ENCODE results near the gene SPATA3.

SPATA3 gene

DNA sequence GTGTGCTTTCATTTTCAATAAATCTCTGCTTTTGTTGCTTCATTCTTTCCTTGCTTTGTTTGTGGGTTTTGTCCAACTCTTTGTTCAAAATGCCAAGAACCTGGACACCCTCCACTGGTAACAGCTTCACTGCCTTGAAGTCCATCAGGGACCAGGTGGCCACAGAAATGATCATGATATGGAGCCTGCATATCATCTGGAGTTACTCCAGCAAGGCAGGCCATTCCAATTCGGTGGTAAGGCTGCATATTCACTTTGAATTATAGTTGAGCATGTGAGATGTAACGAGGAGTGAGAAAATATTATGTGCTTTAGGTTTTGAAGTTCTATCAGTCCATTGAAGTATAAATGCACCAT is 26.3 kb upstream of the SPATA3 start:
- no peak overlapping the region for H2BK12ac ChIP-seq (ENCODE audit: low read length)
- no peaks in the 10 kb centered on the region for H3K79me1 ChIP-seq (ENCODE audit: low read length)
- no peak overlapping the region for H3K4me3 ChIP-seq (ENCODE audit: low read depth, low read length)
- no peak overlapping the region for H4K91ac ChIP-seq (ENCODE audit: low read depth, low read length)
- H3K4me1 ChIP-seq (ENCODE audit: control insufficient read depth in 1 of 2, insufficient read depth in 2 of 2, low read length in 2 of 2) = no peaks in the 10 kb centered on the region
- no peak overlapping the region for H2AFZ ChIP-seq (ENCODE audit: insufficient read depth, low read length, poor library complexity)
- H3K4me2 ChIP-seq (ENCODE audit: low read length) = no peak overlapping the region
- H3K14ac ChIP-seq (ENCODE audit: low read length) = no peak overlapping the region
- no peak overlapping the region for H3K4ac ChIP-seq (ENCODE audit: low read depth, low read length)
- H4K12ac ChIP-seq (ENCODE audit: low read depth, low read length) = no peak overlapping the region
- no peaks in the 10 kb centered on the region for H3K9me3 ChIP-seq (ENCODE audit: insufficient read depth, low read depth, low read length)
- WGBS (ENCODE audit: extremely low coverage, insufficient coverage, insufficient read length) = no CpG with 5 or more reads among the region's 2 CpGs
- H4K8ac ChIP-seq (ENCODE audit: low read depth, low read length) = no peak overlapping the region
- H3K27ac ChIP-seq (ENCODE audit: low read depth, low read length) = no peak overlapping the region
- no peak overlapping the region for H2BK5ac ChIP-seq (ENCODE audit: low read depth, low read length, poor library complexity)
- no peak overlapping the region for H3K23ac ChIP-seq (ENCODE audit: low read length)
- no peak overlapping the region for H3K9ac ChIP-seq (ENCODE audit: low read length)
- no peak overlapping the region for H3K18ac ChIP-seq (ENCODE audit: low read length)
- H3K79me2 ChIP-seq (ENCODE audit: control insufficient read depth, insufficient read depth, low read length, poor library complexity) = no peaks in the 10 kb centered on the region
- no peaks in the 10 kb centered on the region for H3K36me3 ChIP-seq (ENCODE audit: control insufficient read depth in 1 of 2, insufficient read depth in 2 of 2, low read length in 2 of 2)
- no peak for DNase-seq
- no peak overlapping the region for H2AK5ac ChIP-seq (ENCODE audit: low read length)
- H2BK120ac ChIP-seq (ENCODE audit: insufficient read depth, low read length, poor library complexity) = no peak overlapping the region
- no peaks in the 10 kb centered on the region for H3K27me3 ChIP-seq (ENCODE audit: insufficient read depth, low read length)

DNA sequence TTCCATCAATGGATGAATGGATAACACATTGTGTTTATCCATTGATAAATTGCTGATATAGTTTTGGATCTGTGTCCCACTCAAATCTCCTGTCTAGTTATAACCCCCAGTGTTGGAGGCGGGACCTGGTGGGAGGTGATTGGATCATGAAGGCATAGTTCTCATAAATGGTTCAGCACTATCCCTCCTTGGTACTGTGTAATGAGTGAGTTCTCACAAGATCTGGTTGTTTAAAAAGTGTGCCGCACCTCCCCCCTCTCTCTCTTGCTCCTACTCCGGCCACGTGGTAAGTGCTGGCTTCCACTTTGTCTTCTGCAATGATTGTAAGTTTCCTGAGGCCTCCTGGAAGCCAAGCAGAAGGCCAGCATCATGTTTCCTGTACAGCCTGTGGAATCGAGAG is 23.9 kb upstream of the SPATA3 start:
- H3K9ac ChIP-seq (ENCODE audit: low read length) = no peak overlapping the region
- no peak overlapping the region for H2BK120ac ChIP-seq (ENCODE audit: insufficient read depth, low read length, poor library complexity)
- peaks cover 0 to 3% of the 10 kb centered on the region in 2 experiments for H3K4me1 ChIP-seq (ENCODE audit: control insufficient read depth in 1 of 2, insufficient read depth in 2 of 2, low read length in 2 of 2)
- H3K27me3 ChIP-seq (ENCODE audit: insufficient read depth, low read length) = no peaks in the 10 kb centered on the region
- H4K12ac ChIP-seq (ENCODE audit: low read depth, low read length) = no peak overlapping the region
- no peaks in the 10 kb centered on the region for H3K9me3 ChIP-seq (ENCODE audit: insufficient read depth, low read depth, low read length)
- no peaks in the 10 kb centered on the region for H3K36me3 ChIP-seq (ENCODE audit: control insufficient read depth in 1 of 2, insufficient read depth in 2 of 2, low read length in 2 of 2)
- no peak overlapping the region for H3K4me3 ChIP-seq (ENCODE audit: low read depth, low read length)
- H3K79me2 ChIP-seq (ENCODE audit: control insufficient read depth, insufficient read depth, low read length, poor library complexity) = no peaks in the 10 kb centered on the region
- H3K27ac ChIP-seq (ENCODE audit: low read depth, low read length) = no peak overlapping the region
- no peak overlapping the region for H3K4me2 ChIP-seq (ENCODE audit: low read length)
- H2BK12ac ChIP-seq (ENCODE audit: low read length) = no peak overlapping the region
- no peaks in the 10 kb centered on the region for H3K79me1 ChIP-seq (ENCODE audit: low read length)
- H4K91ac ChIP-seq (ENCODE audit: low read depth, low read length) = no peak overlapping the region
- H2AK5ac ChIP-seq (ENCODE audit: low read length) = no peak overlapping the region
- no peak overlapping the region for H3K18ac ChIP-seq (ENCODE audit: low read length)
- no peak for DNase-seq
- no peak overlapping the region for H3K23ac ChIP-seq (ENCODE audit: low read length)
- no peak overlapping the region for H2BK5ac ChIP-seq (ENCODE audit: low read depth, low read length, poor library complexity)
- no peak overlapping the region for H3K4ac ChIP-seq (ENCODE audit: low read depth, low read length)
- no peak overlapping the region for H2AFZ ChIP-seq (ENCODE audit: insufficient read depth, low read length, poor library complexity)
- no peak overlapping the region for H4K8ac ChIP-seq (ENCODE audit: low read depth, low read length)
- H3K14ac ChIP-seq (ENCODE audit: low read length) = no peak overlapping the region
- no CpG with 5 or more reads among the region's 5 CpGs for WGBS (ENCODE audit: extremely low coverage, insufficient coverage, insufficient read length)

DNA sequence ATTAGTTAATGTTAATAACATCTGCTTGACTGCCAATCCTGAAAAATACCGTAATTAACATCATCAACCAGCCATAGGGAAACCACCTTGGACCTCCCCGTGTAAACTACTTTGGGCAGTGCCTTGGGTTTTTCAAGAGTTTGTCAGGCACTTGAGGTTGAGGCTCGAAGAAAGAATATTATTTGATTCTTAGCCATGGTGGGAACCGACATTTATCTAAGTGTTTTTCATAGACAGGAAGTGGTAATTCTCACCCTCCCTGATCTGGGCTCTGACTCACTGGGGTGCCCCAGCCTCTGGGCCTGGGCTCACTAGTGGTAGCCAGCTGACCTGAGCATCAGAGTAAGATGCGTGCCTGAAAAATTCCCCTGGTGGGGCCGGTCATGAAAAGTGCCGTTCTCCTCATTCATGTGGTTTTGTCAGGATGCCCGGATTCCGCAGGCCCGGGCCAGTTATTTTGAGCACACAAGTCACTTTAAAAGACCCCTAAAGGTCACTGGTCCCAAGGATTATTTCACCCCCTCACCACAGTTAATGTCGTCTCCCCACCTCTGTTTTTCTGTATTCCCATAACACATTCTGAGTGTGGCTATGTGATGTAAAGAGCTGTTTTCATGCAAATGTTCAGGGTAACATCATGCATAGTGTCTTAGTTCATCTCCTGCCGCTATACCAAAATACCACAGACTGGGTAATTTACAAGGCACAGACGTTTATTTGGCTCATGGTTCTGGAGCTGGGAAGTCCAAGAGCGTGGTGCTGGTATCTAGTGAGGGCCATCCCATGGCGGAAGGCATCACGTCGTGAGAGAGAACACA is 21.6 kb upstream of the SPATA3 start:
- Histone ChIP-seq H2BK12ac (ENCODE audit: low read length) (no peak overlapping the region), H2BK120ac (ENCODE audit: insufficient read depth, low read length, poor library complexity) (no peak overlapping the region), H3K79me2 (ENCODE audit: control insufficient read depth, insufficient read depth, low read length, poor library complexity) (no peaks in the 10 kb centered on the region), H3K18ac (ENCODE audit: low read length) (no peak overlapping the region), H3K4ac (ENCODE audit: low read depth, low read length) (no peak overlapping the region), H3K9ac (ENCODE audit: low read length) (no peak overlapping the region), H2BK5ac (ENCODE audit: low read depth, low read length, poor library complexity) (no peak overlapping the region), H3K4me3 (ENCODE audit: low read depth, low read length) (no peak overlapping the region), H3K27me3 (ENCODE audit: insufficient read depth, low read length) (no peaks in the 10 kb centered on the region), H3K9me3 (ENCODE audit: insufficient read depth, low read depth, low read length) (no peaks in the 10 kb centered on the region), H4K12ac (ENCODE audit: low read depth, low read length) (no peak overlapping the region), H3K79me1 (ENCODE audit: low read length) (no peaks in the 10 kb centered on the region), H3K4me2 (ENCODE audit: low read length) (no peak overlapping the region), H3K4me1 (ENCODE audit: control insufficient read depth in 1 of 2, insufficient read depth in 2 of 2, low read length in 2 of 2) (peaks cover 0 to 3% of the 10 kb centered on the region in 2 experiments), H3K36me3 (ENCODE audit: control insufficient read depth in 1 of 2, insufficient read depth in 2 of 2, low read length in 2 of 2) (no peaks in the 10 kb centered on the region), H2AFZ (ENCODE audit: insufficient read depth, low read length, poor library complexity) (no peak overlapping the region), H4K8ac (ENCODE audit: low read depth, low read length) (no peak overlapping the region), H3K23ac (ENCODE audit: low read length) (no peak overlapping the region), H2AK5ac (ENCODE audit: low read length) (no peak overlapping the region), H3K27ac (ENCODE audit: low read depth, low read length) (no peak overlapping the region), H4K91ac (ENCODE audit: low read depth, low read length) (no peak overlapping the region), H3K14ac (ENCODE audit: low read length) (no peak overlapping the region)
- no CpG with 5 or more reads among the region's 17 CpGs for WGBS (ENCODE audit: extremely low coverage, insufficient coverage, insufficient read length)
- DNase-seq = no peak

DNA sequence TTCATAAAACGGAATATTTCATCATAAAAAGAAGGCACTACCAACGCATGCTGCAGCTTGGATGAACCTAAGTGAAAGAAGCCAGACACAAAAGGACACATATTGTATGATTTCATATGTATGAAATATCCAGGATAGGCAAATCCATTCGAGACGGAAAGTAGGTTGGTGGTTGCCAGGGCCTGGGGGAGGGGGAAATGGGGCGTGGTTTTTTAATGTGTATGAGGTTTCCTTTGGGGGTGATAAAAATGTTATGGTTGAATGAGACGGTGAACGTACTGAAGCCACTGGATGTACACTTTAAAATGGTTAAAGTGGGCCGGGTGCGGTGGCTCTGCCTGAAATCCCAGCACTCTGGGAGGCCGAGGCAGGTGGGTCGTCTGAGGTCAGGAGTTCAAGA is 20.0 kb upstream of the SPATA3 start:
- Histone ChIP-seq H2BK5ac (ENCODE audit: low read depth, low read length, poor library complexity) (no peak overlapping the region), H3K79me1 (ENCODE audit: low read length) (no peaks in the 10 kb centered on the region), H3K9ac (ENCODE audit: low read length) (no peak overlapping the region), H3K23ac (ENCODE audit: low read length) (no peak overlapping the region), H3K27ac (ENCODE audit: low read depth, low read length) (no peak overlapping the region), H3K4me1 (ENCODE audit: control insufficient read depth in 1 of 2, insufficient read depth in 2 of 2, low read length in 2 of 2) (peaks cover 0 to 3% of the 10 kb centered on the region in 2 experiments), H2BK120ac (ENCODE audit: insufficient read depth, low read length, poor library complexity) (no peak overlapping the region), H2AFZ (ENCODE audit: insufficient read depth, low read length, poor library complexity) (no peak overlapping the region), H2BK12ac (ENCODE audit: low read length) (no peak overlapping the region), H3K14ac (ENCODE audit: low read length) (no peak overlapping the region), H4K91ac (ENCODE audit: low read depth, low read length) (no peak overlapping the region), H3K4me3 (ENCODE audit: low read depth, low read length) (no peak overlapping the region), H3K27me3 (ENCODE audit: insufficient read depth, low read length) (no peaks in the 10 kb centered on the region), H4K8ac (ENCODE audit: low read depth, low read length) (no peak overlapping the region), H3K4ac (ENCODE audit: low read depth, low read length) (no peak overlapping the region), H4K12ac (ENCODE audit: low read depth, low read length) (no peak overlapping the region), H3K36me3 (ENCODE audit: control insufficient read depth in 1 of 2, insufficient read depth in 2 of 2, low read length in 2 of 2) (no peaks in the 10 kb centered on the region), H3K18ac (ENCODE audit: low read length) (no peak overlapping the region), H3K79me2 (ENCODE audit: control insufficient read depth, insufficient read depth, low read length, poor library complexity) (no peaks in the 10 kb centered on the region), H3K4me2 (ENCODE audit: low read length) (no peak overlapping the region), H2AK5ac (ENCODE audit: low read length) (no peak overlapping the region), H3K9me3 (ENCODE audit: insufficient read depth, low read depth, low read length) (no peaks in the 10 kb centered on the region)
- WGBS (ENCODE audit: extremely low coverage, insufficient coverage, insufficient read length) = 100% methylated on average over 2 of the region's 11 CpGs
- no peak for DNase-seq

Measured in trophoblast cell (in vitro differentiated cells and primary cell).